DMS114 treated with DMSO at 0.1 percent for 48 hours (cell line): Measurements from ENCODE around the gene DNPH1.

Source experiments
- DNase-seq: peaks from one replicate; lab custom pipeline; 2025; ENCODE audit not compliant: unreplicated experiment; lab: John Stamatoyannopoulos, UW

DNPH1 gene, protein sequence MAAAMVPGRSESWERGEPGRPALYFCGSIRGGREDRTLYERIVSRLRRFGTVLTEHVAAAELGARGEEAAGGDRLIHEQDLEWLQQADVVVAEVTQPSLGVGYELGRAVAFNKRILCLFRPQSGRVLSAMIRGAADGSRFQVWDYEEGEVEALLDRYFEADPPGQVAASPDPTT

DNA sequence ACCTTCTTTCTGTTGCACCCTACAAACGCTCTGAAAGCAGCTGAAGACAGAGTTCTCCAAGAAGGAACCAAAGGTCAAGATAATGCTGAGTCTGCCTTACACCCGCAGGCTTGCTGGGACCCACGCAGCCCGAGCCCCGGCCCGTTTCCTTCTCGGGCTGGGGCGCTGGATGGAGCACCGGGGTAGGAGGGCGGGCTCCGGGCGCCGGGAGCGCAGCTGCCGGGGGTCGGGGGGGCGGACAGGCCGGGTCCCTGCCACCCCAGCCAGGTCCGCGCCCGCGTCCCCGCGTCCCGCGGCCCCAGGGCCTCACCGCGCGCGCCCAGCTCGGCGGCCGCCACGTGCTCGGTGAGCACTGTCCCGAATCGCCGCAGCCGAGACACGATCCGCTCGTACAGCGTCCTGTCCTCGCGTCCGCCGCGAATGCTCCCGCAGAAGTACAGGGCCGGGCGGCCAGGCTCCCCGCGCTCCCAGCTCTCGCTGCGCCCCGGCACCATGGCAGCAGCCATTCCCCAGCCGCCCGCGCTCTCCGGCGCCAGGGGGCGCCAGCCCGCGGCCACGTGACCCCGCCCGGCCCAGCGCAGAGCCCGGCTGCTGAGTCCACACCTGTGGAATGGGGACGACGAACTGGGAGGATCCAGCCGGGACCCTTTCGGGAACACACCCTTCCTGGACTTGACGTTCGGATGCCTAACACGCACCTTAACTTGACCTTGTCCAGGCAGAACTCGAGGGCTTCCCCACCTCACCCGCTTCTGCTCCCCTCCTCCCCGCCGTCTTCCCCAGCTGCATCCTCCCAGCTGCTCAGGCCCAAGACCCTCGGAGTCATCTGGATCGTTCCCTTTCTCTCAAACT lies at the start of gene DNPH1:
Gene DNPH1 (minus strand): TSS at position 531 of the 852 bp plus-strand sequence. CDS start 25 bp downstream, at position 506.
- peak; percentile 55 for DNase-seq

DNA sequence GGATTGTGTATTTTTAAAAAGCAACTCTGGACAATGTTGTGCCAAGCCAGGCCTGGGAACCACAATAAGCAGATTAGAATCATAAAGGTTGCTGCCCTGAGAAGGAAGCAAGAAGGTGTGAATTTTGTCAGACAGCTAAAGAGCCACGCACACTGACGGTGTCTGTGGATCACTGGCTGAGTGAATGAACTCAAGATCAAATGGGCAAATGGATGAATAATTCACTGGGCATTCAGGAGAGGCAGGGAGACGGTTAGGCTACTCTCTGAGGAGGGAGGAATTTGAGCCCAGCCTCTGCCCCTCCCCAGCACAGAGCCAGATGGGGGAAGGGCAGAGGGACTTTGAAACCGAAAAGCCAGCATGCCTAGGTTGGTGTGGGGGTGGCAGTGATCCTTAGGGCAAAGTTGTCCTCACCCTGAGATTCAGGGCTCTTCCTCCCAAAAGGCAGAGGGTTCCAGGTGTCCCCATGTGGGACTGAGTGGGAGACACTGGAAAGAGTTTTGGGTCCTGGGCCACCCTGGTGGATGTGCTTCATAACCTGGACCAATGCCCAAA lies 49.3 kb upstream of the DNPH1 start:
- no peak for DNase-seq

DNA sequence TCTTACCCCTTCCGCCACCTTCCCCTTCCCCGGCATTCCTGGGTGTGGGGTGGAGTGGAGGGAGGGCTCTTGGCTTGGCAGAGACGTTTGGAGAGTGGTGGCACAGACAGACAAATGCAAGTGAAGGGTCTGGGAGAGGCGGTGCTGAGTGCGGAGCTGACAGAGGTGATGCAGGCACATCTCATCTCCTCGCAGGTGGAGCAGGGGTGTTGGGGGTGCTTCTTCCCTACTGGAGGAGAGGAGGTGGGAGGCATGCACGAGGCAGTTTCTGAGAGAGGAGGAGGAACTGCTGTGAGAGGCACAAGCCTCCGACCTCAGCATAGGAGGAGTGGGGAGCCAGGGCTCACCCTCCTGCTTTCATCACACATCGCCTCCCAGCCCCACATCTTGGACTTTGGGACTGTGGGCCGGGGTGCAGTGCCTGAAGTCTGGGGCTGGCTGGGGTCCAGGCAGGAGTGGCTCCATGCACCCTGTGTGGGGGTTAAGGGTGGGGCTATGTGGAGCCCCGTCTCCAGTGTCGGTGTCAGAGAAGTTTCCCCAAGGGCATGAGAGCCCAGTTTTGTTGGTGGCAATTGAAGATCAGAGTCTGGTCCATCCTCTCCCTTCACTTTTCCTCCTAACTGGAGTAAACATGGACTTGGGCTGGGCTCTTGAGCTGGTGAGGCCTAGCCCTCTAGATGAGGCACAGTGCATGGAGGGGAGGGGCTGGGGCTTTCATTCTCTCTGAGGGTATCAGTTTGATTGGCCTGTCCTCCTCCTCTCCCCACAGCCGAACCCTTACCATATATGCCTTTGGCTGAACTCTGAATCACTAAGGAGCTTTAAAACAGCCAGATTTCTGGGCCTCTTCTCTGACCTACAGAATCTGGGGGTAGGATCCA lies 48.6 kb upstream of the DNPH1 start:
- DNase-seq: no peak

DNA sequence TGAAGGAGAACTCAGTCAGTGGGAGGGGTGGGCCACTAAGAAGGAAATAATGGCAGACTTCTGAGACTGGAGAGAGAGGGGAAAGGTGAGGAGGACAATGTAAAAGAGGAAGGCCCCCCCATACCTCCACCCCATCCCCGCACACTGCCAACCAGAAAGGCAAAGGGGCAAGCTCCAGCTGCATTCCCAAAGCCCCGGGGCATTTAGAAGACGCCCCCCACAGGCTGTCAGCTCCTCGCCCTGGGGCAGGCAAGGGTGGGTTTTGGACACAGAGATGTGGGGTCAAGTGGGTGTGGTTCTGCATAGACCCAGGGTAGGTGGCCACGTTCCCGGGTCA lies 48.0 kb upstream of the DNPH1 start:
- DNase-seq: no peak

DNA sequence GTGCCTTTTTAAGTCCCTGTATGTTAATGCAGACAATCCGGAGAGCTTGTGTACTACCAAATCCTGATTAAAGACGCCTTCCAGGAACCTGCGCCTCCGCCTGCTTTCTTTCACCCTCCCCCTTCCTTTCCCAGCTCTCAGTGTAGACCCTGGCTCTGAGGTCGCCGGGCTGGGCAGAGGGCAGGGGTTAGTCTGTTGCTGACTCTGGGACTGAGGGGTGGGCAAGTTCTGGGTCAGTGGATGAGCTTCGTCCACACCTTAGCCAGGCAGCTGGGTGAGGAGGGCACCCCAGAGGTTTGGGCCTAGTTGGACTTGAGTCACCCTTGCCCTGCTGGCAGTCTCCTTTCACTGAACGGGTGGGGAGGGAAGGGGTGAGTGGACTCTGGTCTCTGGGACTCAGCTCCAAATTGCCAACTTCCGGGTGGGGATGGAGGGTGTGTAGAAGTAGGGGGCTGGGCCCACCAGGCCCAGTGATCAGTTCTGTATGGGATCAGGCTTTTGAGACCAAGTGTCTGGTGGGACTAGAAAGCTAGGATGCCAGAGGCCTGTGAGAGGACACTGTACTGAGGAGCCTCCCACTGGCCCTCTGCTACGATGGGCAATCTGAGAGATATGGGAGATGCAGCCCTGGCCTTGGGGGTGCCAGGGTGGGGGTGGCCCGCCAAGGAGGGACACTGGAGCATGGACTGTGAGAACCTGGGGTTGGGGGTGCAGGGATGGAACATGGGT lies 47.5 kb upstream of the DNPH1 start:
- DNase-seq: no peak

DNA sequence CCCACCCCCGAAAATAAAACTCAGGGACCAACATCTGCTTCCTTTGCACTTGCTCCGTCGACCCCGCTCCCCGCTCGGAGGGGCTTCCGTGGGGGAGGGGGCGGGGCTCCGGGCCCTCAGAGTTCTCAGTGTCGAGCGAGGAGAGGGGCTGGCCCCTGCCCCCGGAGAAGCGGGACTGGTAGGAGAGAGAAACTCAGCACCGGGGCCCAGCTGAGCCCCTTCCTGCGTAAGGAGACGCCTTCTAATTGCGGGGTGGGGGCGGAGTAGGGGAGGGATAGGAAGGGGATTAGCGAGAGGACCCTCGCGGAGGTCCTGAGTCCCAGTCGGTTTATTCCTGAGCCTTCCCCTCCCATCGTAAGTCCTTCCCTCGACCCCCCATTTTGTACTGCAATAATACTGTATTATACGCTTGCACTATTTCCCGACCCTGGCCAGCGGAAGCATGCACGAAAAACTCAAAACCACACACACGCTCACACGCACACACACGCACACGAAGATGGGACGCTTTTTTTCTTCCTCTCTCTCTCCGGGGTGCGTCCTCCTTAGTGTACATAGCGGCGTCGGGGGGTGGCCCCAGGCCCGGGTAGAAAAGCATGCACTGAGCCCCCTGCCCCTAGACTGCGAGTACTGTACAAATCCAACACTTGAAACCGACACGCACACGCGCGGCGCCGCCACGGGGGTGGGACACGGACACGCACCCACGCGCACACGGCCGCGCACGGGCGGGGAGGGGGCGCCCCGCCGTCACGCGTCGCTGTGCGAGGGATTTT lies 46.7 kb upstream of the DNPH1 start:
- DNase-seq: no peak

DNA sequence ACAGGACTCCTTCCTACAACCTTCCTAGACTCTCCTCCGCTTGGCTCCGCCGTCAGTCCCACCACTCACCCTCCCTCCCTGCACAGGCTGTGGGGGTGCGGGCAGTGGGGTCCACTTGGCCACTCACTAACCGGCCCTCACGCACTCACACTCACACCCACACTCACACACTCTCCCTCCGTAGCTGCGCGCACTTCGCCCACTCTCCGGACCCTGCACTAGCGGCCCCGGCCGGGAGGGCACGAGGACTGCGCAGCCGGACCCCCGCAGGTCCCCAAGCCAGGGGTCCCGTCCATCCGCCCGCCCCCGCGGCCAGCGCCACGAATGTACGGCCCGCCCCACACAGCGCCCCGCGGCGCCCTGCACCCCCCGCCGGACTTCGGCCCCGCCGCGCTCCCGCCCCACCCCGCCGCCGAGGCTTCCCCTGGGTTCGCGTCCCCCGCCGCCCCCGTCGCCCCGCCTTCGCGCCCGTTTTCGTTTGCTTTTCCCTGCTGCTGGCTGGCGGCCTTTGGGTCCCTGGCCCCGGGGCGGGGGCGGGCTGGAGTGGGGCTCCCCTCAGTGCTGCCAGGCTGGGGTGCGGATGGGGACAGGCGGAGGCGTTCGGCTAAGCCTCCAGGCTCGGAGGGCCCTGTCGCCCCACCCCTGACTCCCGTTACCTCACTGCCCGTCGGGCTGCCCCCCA lies 45.8 kb upstream of the DNPH1 start:
- DNase-seq: no peak

DNA sequence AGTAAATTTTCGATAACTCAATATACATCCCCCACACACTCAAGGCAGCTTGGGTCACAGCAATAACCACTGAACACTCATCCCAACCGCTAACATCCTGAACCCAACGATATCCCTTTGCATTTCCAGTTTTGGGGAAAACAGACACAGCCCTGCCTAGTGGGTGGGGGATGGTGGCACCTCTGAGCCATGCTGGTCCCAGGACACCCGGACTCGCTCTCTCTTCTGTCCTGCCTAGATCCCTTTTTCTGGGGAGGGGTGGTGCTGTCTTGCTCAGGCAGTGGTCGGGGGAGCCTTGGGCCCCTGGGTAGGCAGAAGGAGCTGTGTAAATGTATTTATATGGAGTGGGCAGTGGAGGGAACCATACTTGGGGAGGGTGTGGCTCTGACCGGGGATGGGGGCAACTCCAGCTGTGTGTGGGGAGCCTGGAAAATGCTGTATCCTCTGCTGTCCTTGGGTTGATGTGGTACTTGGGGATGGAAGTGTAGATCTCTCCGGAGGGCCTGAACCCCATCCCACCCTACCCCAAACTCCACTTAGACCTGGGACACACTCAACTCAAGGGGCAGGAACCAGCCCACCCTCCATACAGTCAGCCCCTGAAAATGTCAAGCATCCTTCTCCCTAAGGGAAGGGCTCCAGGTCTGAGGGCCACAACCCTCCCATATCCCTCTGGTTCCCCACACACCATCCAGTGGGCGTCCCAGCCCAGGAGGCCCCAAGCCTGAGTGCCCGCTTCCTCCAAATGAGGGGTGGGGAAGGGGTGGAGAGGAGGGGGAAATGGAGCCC lies 45.0 kb upstream of the DNPH1 start:
- DNase-seq: no peak

DNA sequence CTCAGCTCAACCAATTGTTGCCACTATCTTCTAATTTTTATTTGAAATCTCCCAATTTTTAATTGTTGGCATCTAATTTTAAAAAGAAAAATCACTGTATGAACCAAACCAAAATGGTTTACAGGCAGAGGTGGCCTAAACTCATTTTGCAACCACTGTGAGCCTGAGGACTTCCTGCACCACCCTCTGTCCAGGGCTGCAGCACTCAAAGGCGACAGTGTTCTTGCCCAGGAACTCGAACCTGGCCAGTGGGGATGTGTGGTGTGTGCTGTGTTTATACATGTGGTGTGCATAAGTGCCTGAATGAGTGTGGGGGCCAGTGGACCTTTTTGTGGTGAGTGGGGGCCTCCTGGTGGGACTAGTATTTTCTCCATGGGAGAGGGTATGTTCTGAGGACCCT lies 44.4 kb upstream of the DNPH1 start:
- DNase-seq: no peak

DNA sequence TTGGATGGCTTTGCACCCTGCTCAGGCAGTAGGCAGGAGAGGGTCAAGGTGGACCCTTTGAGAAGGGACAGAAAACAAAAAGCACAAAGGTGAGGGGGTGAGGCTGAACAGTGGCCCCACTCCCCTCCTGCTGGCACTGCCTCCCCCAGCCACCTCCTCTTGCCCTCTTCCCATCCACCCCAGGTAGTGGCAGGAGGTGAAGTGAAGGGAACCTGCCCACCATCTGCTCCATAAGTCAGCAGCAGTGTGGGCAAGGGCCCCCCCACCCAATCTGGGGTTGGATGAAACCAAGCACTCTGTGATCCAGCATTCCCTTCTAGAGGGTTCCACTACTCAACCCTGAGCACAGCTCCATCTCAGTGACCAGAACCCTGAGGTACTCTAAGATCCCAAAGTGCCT lies 42.7 kb upstream of the DNPH1 start:
- DNase-seq: no peak

DNA sequence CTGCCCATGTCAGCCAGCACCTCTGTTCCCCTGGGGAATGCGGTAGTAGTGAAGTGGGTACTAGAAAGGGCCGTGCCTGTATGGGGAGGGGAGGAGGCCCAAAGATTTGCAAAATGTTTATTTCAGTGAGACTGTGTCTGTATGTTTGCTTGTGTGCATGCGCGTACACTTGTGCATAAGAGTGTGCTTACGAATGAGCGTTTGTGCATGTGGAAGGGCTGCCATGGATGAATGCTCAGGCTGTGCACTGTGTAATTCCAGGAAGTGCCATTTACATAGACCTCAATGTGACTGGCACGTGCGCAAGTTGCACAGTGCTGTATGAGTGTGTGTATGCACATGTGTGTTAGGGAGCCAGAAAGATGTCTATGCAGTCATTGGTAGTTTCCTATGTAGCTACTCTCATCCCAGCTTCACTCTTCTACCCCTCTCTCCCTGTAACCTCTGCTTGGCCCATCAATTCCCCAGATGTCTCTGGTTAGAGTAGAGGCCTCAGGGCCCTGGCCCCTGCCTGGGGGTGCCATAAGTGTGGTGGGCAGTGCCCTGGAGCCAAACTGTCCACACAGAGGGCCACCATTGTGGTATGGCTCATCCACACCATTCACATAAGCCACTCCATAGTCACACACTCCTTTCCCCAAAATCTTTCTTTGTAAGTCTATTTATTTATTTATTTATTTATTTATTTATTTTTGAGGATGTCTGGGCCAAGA lies 42.0 kb upstream of the DNPH1 start:
- no peak for DNase-seq

DNA sequence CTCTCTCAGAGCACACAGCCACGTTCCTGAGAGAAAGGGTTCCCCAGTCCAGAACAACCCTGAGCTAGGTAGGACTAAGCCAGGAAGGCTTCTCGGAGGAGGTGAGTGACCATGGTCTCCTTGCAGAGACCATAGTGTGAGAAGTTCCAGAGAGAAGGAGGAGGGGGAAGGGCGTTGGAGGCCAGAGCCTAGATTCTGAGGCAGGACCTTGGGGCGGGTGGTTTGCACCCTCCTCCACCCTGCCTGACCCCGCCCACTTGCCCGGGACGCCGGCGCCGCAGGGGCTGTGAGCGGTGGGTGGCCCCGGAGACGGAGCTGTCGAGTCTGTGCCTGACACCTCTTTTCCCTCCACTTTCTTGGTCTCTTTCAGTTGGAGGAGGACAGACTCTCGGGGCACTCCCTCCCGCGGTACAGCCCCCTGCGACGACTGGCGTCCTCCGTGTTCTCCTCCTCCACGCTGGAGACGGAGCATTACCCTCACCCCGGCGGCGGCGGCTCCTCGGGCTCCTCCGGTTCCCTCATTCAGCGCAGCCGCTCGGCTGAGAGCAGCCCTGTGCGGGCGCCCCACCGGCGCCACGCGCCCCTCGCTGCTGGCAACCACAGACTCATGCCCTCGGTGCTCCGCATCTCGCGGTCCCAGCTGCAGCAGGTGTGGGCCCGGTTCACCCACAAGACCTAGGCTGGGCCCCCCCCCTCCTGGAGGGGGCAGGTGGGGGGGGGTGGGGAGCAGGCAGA lies 40.2 kb upstream of the DNPH1 start:
- no peak for DNase-seq

DNA sequence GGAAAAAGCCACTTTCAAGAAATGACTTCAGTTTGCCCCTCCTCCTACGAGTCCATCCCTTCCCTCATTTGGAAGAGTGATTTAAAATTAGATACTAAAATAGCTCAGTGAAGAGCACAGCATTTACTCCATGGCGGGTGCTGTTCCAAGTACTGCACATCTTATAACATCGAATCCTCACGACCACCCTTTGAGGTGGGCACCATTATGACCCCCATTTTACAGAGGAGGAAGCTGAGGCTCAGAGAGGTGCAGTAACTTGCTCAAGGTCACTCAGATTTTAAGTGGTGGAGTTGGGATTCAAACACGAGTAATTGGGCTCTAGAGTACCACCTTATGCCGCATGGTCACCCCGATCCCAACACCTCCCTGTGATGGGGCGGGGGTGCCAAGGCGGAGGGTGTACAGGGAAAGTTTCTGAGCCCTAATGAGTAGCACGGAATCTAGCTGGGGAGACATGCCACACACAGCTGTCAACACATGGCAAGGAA lies 39.5 kb upstream of the DNPH1 start:
- DNase-seq: no peak

DNA sequence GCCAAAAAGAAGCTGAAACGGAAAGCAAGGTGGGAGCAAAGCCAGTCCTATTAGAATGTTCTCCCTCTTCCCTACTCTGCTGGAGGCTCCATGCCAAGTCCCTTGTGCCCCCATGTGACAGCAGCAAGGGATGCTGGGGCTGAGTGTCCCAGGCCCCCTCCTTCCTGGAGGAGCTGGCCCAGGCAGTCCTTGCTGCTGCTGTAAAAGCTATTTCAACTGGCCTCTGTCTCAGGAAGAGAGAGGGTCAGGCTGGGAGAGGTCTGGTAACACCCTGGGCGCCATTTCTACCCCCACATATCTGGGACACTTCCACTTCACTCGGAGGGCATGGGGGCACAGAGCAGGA lies 39.0 kb upstream of the DNPH1 start:
- no peak for DNase-seq

DNA sequence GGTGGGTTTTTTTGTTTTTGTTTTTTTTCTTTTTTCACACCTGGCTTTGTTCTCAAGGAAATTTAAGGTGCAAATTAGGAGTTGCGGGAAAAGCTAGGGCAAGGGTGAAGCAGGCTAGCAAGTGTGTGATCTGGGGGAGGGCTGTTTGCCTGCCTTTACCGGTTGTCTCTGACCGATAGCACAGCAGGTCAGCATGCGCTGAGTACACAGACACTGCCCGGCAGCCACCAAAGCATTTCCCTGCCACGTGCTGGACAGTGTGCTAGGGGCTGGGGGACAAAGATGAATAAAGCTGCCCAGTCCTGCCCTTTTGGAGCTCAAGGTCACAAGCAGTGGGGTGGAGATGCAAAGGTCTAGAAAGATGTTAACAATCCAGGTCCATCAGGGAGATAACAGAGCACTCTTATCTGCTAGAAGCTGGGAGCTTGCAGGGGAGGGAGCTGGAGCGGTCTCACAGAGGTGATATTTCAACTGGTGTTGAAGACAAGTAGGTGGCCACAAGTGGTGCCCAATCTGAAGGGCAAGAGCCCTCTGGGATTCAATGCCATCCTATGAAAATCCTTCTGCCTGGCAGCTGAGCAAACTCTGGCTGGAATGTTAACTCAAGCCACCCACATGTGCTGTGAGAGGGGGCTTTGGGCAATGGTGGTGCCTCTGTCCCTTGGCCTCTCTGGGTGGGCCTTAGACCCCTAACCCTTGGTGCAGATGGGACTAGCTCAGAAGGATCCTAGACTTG lies 38.5 kb upstream of the DNPH1 start:
- no peak for DNase-seq

DNA sequence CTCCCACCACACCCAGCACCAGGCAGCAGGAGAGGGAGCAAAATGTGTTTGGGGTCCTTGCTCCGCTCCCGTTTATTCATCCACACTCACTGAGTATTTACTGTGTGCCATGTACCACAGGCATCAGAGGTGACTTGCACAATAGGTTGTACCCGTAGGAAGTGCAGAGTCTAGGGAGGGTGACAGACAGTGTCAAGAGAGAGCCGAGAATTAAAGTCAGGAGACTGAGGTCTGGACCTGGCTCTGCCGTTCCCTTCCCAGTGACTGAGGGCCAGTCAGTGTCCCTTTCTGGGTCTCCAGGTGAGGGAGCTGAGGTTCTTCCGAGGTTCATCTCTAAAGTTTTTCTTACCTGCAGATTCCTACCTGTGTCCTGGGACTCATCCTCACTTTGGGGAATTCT lies 36.3 kb upstream of the DNPH1 start:
- no peak for DNase-seq
